Stimulated activated CD8-positive, alpha-beta memory T cell treated with anti-CD3 and anti-CD28 coated beads, Interleukin-2, amount 100 ng/mL, for 48 hours (primary cell): Measurements from ENCODE around the gene MIB1.
"Not testable (repeated sequence)": the region's sequence is repeated elsewhere in the genome, so short reads cannot be mapped to it uniquely, and the experiment has no call there.

Source experiments
- DNase-seq, 2 donors: peaks; one replicate each; pipeline ENCODE4 v3.0.0-alpha.2; 2020; ENCODE audit warnings: low read depth in 2 of 2

Gene MIB1

GRCh38 chr18:21740538-21741311 is at the start of gene MIB1:
Gene MIB1, plus strand, starts transcription at chr18:21740792. Its CDS starts 792 bp downstream, at chr18:21741584.
- DNase-seq = peak; percentile 98 to 99

DNA sequence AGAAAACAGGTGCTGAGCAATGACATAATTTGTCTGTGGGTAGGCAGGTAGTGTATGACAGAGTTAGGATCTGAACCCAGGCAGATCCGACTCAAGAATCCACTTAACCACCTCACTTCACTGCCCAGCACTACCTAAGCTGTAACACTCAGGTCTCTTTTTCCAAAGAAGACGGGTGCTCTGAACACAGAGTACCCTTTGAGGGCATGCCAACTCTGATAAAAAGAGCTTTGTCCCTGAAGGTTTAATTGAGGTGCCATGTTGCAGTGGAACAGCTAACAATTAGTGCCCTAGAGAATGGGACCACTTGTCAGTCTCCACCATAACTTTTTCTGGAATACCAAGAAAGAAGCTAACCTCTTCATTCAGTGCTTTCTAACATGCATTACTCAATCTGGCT is 47.3 kb upstream of the MIB1 start:
- no peak for DNase-seq

DNA sequence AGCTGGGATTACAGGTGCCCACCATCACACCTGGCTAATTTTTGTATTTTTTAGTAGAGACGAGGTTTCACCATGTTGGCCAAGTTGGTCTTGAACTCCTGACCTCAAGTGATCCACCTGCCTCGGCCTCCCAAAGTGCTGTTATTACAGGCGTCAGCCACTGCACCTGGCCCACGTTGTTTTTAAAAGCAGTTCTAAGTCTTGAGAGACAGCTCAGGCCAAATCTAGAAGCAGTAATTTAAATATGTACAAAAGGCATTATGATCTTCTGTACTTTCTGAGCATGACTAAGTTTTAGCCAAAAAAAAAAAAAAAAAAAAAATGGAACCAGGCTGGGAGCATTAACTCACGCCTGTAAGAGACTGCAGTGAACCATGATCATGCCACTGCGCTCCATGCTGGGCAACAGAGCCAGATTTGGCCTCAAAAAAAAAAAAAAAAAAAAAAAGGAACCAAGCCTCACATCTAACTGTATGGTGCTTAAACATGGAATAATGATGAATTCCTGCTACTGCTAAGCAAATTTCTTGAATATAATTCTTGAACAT is 40.0 kb upstream of the MIB1 start:
- no peak for DNase-seq

DNA sequence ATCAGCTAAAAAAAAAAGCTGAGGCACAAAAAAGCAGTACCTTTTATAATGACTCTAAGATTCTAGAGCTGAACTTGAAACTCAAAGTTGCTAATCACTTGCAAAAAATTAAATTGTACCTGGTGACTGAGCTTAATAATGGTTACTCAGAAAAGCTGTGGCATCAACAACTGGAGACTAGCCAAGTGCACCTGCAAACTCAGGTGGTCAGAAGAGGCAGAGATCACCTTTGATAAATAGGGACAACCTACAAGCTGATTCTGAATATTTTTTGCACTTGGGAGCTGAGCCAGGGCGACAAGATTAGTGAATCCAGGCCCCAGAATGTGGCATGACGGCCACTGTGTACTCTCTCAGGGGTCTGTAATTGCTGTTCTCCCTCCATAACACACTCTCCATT is 39.0 kb upstream of the MIB1 start:
- DNase-seq = no peak

DNA sequence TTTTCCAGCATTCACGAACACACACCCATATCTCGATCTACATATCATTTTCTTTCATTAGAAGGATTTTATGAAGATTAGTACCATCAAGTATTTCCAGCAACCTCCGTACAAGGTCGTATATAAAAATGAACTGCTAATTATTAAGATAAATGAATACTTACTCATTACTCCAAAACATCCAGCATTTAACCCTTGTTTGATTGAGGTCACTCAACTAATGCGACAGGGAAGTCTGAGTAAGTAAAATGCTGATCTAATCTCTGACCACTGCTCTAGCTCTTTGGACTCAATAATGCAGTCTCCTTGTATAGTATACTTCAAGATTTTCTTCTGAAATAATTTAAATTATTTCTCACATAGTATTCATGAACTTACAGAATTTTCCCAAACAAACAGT is 38.0 kb upstream of the MIB1 start:
- DNase-seq = no peak

DNA sequence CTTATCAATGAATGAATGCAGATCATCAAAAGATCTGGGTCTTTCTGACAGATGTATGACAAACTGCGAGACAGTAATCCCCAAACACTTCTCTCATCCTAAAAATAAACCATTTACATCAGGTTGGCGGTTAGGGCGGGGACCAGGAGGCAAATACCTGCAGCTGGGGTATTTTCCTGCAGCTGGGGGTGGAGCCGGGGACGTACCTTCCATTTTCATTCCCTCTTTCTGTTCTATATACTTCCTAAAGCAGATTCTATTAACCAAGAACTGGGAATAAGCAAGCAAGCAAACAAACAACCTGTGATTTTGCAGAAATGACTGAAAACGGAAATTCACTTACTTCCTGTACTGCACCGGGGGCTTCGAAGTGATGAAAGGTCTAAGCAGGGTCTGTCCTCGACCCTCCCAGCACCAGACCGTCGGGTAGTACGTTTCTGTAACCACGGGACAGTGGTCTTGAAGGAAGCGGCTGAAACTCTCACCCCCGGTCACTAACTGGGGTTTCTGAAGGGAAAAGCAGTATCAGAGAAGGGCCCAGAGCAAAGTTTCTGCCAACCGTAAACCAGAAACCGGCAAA is 37.3 kb upstream of the MIB1 start:
- no peak for DNase-seq

- peak; percentile 86 to 89 for DNase-seq
These were observed 35.8 kb upstream of the MIB1 start, which contains the start of gene ABHD3 for GRCh38 chr18:21704603-21705364. Gene ABHD3, minus strand, starts transcription at chr18:21704774. Its CDS starts 109 bp downstream, at chr18:21704665.

DNA sequence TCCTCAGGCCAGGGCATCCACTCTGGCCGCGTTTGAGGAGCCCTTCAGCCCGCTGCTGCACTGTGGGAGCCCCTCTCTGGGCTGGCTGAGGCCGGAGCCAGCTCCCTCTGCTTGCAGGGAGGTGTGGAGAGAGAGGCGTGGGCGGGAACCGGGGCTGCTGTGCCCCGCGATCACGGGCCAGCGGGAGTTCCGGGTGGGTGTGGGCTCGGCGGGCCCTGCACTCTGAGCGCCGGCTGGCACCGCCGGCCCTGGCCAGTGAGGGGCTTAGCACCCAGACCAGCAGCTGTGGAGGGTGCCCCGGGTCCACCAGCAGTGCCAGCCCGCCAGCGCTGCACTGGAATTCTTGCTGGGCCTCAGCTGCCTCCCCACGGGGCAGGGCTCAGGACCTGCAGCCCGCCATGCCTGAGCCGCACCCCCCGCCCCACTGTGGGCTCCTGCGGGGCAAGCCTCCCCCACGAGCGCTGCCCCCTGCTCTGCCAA is 34.2 kb upstream of the MIB1 start:
- no peak for DNase-seq

- DNase-seq = not testable (repeated sequence)
These were observed 33.5 kb upstream of the MIB1 start for GRCh38 chr18:21707130-21707529.

DNA sequence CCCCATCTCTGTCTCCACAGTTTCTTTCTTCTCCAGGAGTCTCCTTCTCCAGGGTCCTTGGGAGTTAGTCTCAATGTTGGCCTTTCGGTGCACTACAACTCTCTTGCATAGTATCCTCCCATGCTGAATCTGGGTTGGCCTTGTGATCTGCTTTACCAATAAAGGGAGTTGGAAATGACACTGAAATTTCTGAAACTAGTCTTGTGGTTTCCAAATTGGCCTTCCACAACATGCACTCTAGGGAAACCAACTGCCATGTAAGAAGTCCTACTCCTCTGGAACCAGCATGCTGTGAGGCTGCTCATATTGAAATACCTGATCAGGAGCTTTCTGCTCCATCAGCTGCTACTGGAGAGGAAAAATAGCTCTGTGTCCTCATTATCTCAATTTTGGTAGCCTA is 26.1 kb upstream of the MIB1 start:
- no peak for DNase-seq

- no peak for DNase-seq
These were observed 17.9 kb upstream of the MIB1 start for GRCh38 chr18:21722687-21723086.

- DNase-seq = no peak
These were observed 15.4 kb upstream of the MIB1 start for GRCh38 chr18:21725201-21725600.

GRCh38 chr18:21727702-21728101 is 12.9 kb upstream of the MIB1 start:
- DNase-seq = no peak

GRCh38 chr18:21733011-21733410 is 7.6 kb upstream of the MIB1 start:
- no peak for DNase-seq

DNA sequence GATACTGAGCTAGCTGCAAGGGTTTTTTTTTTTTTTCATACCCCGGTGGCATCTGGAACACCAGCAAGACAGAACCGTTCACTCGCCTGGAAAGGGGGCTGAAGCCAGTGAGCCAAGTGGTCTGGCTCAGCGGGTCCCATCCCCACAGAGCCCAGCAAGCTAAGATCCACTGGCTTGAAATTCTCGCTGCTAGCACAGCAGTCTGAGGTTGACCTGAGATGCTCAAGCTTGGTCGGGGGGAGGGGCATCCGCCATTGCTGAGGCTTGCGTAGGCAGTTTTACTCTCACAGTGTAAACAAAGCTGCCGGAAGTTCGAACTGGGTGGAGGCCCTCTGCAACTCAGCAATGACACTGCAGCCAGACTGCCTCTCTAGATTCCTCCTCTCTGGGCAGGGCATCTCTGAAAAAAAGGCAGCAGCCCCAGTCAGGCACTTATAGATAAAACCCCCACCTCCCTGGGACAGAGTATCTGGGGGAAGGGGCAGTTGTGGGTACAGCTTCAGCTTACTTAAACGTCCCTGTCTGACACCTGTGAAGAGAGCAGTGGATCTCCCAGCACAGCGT is 5.1 kb upstream of the MIB1 start:
- no peak for DNase-seq

GRCh38 chr18:21736926-21737325 is 3.7 kb upstream of the MIB1 start:
- not testable (repeated sequence) for DNase-seq

DNA sequence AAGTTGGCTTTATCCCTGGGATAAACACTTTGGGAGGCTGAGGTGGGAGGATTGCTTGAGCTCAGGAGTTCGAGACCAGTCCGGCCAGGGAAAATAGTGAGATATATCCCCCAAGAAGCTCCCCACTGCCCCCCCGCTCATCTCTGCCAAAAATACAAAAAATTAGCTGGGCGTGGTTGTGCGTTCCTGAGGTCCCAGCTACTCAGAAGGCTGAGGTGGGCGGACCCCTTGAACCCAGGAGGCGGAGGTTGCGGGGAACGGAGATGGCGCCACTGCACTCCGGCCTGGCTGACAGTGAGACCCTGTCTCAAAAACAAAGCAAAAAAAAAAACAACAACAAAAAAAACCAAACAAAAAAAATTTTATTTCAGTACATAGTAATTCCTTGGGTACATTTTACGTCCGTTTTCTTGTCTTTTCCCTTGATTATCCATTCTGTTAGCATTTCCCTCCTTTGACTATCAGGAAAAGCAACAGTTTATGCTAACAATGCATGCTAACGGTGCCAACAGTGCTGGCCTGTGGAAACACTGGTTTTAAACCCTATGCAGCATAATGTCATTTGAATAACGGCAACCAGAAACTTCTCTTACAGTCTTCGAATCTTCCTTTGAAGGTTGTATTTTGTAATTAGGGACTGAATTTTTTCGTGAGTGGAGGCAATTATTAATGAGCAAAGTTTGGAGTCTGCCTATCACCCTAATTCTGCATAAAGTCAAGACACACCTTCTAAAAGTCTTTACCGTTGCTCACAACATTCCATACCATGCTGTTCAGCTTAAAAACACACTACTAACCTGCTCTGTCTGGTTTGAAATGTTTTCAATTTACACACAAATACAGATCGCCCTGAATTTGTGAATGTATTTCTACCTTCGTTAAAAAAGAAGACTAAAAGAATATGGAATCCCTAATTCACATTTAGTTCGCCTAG is 721 bp upstream of the MIB1 start:
- no peak for DNase-seq

- no peak for DNase-seq
These were observed 645 bp downstream of the MIB1 start for GRCh38 chr18:21741312-21741561.

- DNase-seq = peak; percentile 7 to 13
These were observed 1.1 kb downstream of the MIB1 start for GRCh38 chr18:21741562-21742314.

- DNase-seq = no peak
These were observed 1.7 kb downstream of the MIB1 start for GRCh38 chr18:21742315-21742687.
